Loucy (cell line): ENCODE results near the gene RPRD1A.
A peak's percentile ranks its signal among the peaks of the same experiment; 100 is the strongest.

Source experiments
- H2AFZ ChIP-seq: fragments of 200-600 bp; sonication (generic); 2 replicates; pipeline ENCODE4 v1.6.0; 2016; ENCODE audit warnings: antibody characterized with exemption, mild to moderate bottlenecking, low read length, moderate library complexity
- H3F3A ChIP-seq: fragments of 200-600 bp; 2 replicates; pipeline ENCODE4 v1.6.0; 2016; ENCODE audit warnings: antibody characterized with exemption, low read depth, mild to moderate bottlenecking
- H3K27me3 ChIP-seq: fragments of 200-600 bp; sonication (generic); 2 replicates; pipeline ENCODE4 v1.6.1; 2014; ENCODE audit warnings: low read length, mild to moderate bottlenecking; ENCODE audit not compliant: insufficient read depth, poor library complexity, severe bottlenecking
- H3K36me3 ChIP-seq: fragments of 200-600 bp; sonication (generic); 2 replicates; pipeline ENCODE4 v1.6.1; 2016; ENCODE audit warnings: low read length; ENCODE audit not compliant: insufficient read depth
- H3K4me1 ChIP-seq: fragments of 200-600 bp; sonication (generic); 2 replicates; pipeline ENCODE4 v1.5.1; 2014; ENCODE audit warnings: low read length, mild to moderate bottlenecking; ENCODE audit not compliant: insufficient read depth, poor library complexity, severe bottlenecking
- H3K4me2 ChIP-seq: fragments of 200-600 bp; sonication (generic); 2 replicates; pipeline ENCODE4 v1.6.0; 2014; ENCODE audit warnings: antibody characterized with exemption, low read length, low read depth, mild to moderate bottlenecking; ENCODE audit not compliant: poor library complexity, severe bottlenecking
- H3K4me3 ChIP-seq: fragments of 200-600 bp; sonication (generic); 2 replicates; pipeline ENCODE4 v1.5.1; 2014; ENCODE audit warnings: low read length, mild to moderate bottlenecking, mixed read lengths; ENCODE audit not compliant: poor library complexity, severe bottlenecking
- H3K79me2 ChIP-seq: fragments of 200-600 bp; sonication (generic); 2 replicates; pipeline ENCODE4 v1.6.1; 2014; ENCODE audit warnings: low read length; ENCODE audit not compliant: insufficient read depth
- H3K9ac ChIP-seq: fragments of 200-600 bp; sonication (generic); 2 replicates; pipeline ENCODE4 v1.6.0; 2014; ENCODE audit warnings: mild to moderate bottlenecking, low read depth, low read length, moderate library complexity; ENCODE audit not compliant: poor library complexity, severe bottlenecking
- H3K9me2 ChIP-seq: fragments of 200-600 bp; sonication (generic); replicated peaks from 2 replicates; pipeline ENCODE4 v1.6.1; 2016; ENCODE audit warnings: low read depth, low read length, mixed read lengths
- H3K9me3 ChIP-seq: fragments of 200-600 bp; sonication (generic); 2 replicates; pipeline ENCODE4 v1.6.1; 2014; ENCODE audit warnings: mild to moderate bottlenecking, antibody characterized with exemption, low read length, low read depth; ENCODE audit not compliant: insufficient read depth
- H4K20me1 ChIP-seq: fragments of 200-600 bp; sonication (generic); 2 replicates; pipeline ENCODE4 v1.6.0; 2014; ENCODE audit warnings: antibody characterized with exemption, low read length, mild to moderate bottlenecking; ENCODE audit not compliant: insufficient read depth, poor library complexity, severe bottlenecking
- EZH2phosphoT487 ChIP-seq: fragments of 200-600 bp; IDR thresholded peaks from 2 replicates; pipeline ENCODE4 v1.6.1; 2018; ENCODE audit warnings: antibody characterized with exemption, mild to moderate bottlenecking, moderate library complexity, borderline replicate concordance
- TF ChIP-seq, protein P1 (sequence below): fragments of 200-600 bp; sonication (generic); conservative IDR thresholded peaks from 2 replicates; pipeline ENCODE4 v1.5.1; 2014; ENCODE audit warnings: mild to moderate bottlenecking, antibody characterized with exemption, low read length

Gene RPRD1A

DNA sequence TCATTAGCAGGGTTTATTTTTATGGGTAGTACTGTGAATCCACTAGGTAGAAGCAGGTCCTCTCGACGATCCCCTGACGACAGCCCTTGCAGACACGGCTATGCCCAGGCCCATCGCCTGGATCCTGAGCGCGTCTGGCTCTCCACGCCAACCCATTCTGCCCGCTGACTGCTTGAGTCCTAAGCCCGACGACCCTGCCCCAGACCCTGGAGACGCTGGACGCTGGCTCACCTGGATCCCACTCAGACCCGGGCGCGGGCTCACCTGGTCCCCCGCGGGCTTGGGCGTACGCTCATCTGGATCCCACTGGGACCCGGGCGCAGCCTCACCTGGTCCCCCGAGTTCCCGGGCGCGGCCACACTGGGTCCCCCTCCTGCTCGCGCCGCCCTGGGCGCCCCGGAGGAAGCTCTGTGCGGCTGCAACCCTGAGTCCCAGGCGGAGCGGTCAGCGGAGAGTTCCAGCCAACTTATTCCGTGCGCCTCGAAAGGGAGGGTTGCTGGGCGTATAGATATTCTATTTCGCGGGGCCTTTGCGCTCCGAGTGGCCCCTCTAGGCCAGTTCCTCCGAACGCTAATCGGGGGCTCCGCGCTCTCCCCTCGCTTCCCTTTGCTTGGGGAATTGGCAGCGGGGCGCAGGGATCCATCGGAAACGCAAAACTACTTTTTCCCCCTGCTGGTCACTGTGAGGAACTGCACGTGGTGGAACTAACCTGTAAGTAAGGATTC is 117.3 kb downstream of the RPRD1A start:
- H3K4me2 ChIP-seq, result no peak overlapping the region
- no peaks in the 10 kb centered on the region for H3K4me1 ChIP-seq
- no peaks in the 10 kb centered on the region for H3K9me3 ChIP-seq
- H3K79me2 ChIP-seq, result no peaks in the 10 kb centered on the region
- TF ChIP-seq, protein P1, sequence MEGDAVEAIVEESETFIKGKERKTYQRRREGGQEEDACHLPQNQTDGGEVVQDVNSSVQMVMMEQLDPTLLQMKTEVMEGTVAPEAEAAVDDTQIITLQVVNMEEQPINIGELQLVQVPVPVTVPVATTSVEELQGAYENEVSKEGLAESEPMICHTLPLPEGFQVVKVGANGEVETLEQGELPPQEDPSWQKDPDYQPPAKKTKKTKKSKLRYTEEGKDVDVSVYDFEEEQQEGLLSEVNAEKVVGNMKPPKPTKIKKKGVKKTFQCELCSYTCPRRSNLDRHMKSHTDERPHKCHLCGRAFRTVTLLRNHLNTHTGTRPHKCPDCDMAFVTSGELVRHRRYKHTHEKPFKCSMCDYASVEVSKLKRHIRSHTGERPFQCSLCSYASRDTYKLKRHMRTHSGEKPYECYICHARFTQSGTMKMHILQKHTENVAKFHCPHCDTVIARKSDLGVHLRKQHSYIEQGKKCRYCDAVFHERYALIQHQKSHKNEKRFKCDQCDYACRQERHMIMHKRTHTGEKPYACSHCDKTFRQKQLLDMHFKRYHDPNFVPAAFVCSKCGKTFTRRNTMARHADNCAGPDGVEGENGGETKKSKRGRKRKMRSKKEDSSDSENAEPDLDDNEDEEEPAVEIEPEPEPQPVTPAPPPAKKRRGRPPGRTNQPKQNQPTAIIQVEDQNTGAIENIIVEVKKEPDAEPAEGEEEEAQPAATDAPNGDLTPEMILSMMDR, result peak; percentile 87
- no peak for TF ChIP-seq EZH2phosphoT487
- no peaks in the 10 kb centered on the region for H3K9me2 ChIP-seq
- no peaks in the 10 kb centered on the region for H3K36me3 ChIP-seq
- no peak overlapping the region for H3K9ac ChIP-seq
- no peaks in the 10 kb centered on the region for H4K20me1 ChIP-seq
- no peaks in the 10 kb centered on the region for H3F3A ChIP-seq
- H2AFZ ChIP-seq, result no peak overlapping the region
- no peaks in the 10 kb centered on the region for H3K27me3 ChIP-seq
- H3K4me3 ChIP-seq, result no peak overlapping the region

- Histone ChIP-seq H2AFZ (no peak overlapping the region), H3F3A (no peaks in the 10 kb centered on the region), H3K9me2 (no peaks in the 10 kb centered on the region), H3K27me3 (no peaks in the 10 kb centered on the region), H3K4me1 (no peaks in the 10 kb centered on the region), H3K79me2 (no peaks in the 10 kb centered on the region), H3K9me3 (no peaks in the 10 kb centered on the region), H3K4me3 (no peak overlapping the region), H3K4me2 (no peak overlapping the region), H4K20me1 (no peaks in the 10 kb centered on the region), H3K9ac (no peak overlapping the region), H3K36me3 (no peaks in the 10 kb centered on the region)
- TF ChIP-seq EZH2phosphoT487, result no peak
- TF ChIP-seq, protein P1, result no peak
Measured at GRCh38 chr18:35949090-35949489, 118.3 kb downstream of the RPRD1A start.

- no peaks in the 10 kb centered on the region for H3F3A ChIP-seq
- no peak overlapping the region for H3K4me2 ChIP-seq
- TF ChIP-seq, protein P1, result no peak
- no peak for TF ChIP-seq EZH2phosphoT487
- H3K36me3 ChIP-seq, result no peaks in the 10 kb centered on the region
- no peaks in the 10 kb centered on the region for H3K27me3 ChIP-seq
- H2AFZ ChIP-seq, result no peak overlapping the region
- H3K9me2 ChIP-seq, result no peaks in the 10 kb centered on the region
- H3K9me3 ChIP-seq, result no peaks in the 10 kb centered on the region
- no peaks in the 10 kb centered on the region for H3K4me1 ChIP-seq
- H3K9ac ChIP-seq, result no peak overlapping the region
- no peak overlapping the region for H3K4me3 ChIP-seq
- no peaks in the 10 kb centered on the region for H3K79me2 ChIP-seq
- no peaks in the 10 kb centered on the region for H4K20me1 ChIP-seq
Measured at GRCh38 chr18:35948080-35948479, 119.3 kb downstream of the RPRD1A start.
